Omental fat pad (tissue), 4 donors: ENCODE data around the gene CSRP1. TPM values are rescaled to one million over a fixed set of nuclear protein-coding genes. Genes with fewer than 3 reads are reported as not detected.
A peak's percentile ranks its signal among the peaks of the same experiment; 100 is the strongest.

Experiments
- ATAC-seq: fragments of 150-250 bp; one replicate; pipeline ENCODE4 v1.9.1; 2016; ENCODE audit warnings: mild to moderate bottlenecking, moderate library complexity; ENCODE audit not compliant: low FRiP score
- DNase-seq: peaks from one replicate; pipeline ENCODE4 v3.0.0-alpha.2; 2019; ENCODE audit warnings: low spot score
- total RNA-seq, 4 donors: library from RNA; depleted of rRNA; stranded (reverse); fragments of >200 nt; gene quantifications; one replicate each; pipeline ENCODE4 v1.1.0, GENCODE V29; 2016
- TF ChIP-seq, protein P1 (sequence below), 3 donors: fragments of 450-650 bp; IDR thresholded peaks; one replicate each; pipeline ENCODE4 v1.5.1; 2016 to 2017; ENCODE audit warnings: antibody characterized with exemption in 3 of 3, mild to moderate bottlenecking in 3 of 3, moderate library complexity in 2 of 3

The CSRP1 gene
- total RNA-seq, 4 donors from 2014 or later = 258 to 670 (median 416) TPM

DNA sequence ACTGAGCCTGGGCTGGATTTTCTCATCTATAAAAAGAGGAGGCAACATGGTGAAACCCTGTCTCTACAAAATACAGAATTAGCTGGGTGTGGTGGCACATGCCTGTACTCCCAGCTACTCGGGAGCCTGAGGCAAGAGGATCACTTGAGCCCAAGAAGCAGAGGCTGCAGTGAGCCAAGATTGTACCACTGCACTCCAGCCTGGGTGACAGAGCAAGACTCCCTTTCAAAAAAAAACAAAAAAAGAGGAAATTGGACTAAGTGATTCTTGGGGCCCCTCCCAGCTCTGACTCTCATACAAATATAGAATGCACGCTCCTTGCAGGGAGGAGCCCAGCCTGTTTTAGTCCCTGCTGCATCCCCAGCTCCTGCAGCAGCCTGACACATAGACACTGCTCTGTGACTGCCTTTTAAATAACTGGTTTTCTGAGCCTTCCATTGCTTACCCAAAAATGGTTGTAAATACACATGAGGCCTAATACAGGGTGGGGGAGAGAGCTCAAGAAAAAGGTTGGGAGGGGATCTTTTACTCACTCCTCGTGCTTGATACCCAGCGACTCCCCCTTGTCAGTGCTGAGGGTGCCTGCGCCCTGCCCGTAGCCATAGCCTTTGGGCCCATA lies 17.2 kb downstream of the CSRP1 start:
- DNase-seq = no peak
- TF ChIP-seq, protein P1, sequence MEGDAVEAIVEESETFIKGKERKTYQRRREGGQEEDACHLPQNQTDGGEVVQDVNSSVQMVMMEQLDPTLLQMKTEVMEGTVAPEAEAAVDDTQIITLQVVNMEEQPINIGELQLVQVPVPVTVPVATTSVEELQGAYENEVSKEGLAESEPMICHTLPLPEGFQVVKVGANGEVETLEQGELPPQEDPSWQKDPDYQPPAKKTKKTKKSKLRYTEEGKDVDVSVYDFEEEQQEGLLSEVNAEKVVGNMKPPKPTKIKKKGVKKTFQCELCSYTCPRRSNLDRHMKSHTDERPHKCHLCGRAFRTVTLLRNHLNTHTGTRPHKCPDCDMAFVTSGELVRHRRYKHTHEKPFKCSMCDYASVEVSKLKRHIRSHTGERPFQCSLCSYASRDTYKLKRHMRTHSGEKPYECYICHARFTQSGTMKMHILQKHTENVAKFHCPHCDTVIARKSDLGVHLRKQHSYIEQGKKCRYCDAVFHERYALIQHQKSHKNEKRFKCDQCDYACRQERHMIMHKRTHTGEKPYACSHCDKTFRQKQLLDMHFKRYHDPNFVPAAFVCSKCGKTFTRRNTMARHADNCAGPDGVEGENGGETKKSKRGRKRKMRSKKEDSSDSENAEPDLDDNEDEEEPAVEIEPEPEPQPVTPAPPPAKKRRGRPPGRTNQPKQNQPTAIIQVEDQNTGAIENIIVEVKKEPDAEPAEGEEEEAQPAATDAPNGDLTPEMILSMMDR (IDR thresholded peaks at IDR 0.05) = no peak
- ATAC-seq = no peak

DNA sequence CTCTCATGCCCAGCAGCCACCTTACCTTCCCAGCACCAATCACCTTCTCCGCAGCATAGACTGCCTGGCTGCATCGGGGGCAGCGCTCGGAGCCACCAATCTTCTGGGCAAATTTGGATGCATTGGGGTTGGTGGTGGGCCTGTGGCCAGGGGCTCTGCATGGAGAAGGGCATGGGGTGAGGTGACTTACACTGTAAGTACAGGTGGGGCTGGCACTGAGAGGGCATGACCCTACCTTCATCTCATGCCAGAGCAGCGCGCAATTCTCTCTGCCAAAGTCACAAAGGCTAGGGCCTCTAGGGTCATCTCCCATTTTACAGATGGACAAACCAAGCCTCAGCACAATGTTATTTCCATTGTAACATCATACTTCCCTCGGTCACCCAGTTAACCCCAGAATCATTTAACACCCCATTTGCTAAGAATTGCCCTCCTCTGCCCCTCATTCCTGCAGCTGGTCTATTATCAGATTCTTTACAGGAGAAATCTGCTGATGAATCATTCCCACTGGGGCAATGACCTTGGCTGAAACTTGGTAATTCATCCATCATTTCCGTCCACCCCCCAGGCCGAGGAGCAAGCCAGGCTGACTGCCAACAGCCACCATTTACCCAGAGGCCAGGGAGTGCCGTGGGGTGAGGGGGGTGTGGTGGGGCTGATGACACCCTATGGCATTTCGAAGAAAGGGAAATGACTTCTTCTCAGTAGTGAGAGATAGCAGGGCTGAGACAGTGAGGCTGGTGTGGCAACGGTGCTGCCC lies 17.9 kb downstream of the CSRP1 start:
- DNase-seq = no peak
- ATAC-seq = peak; percentile 63

GRCh38 chr1:201487742-201488141 lies 19.2 kb downstream of the CSRP1 start:
- ATAC-seq = no peak
- DNase-seq = no peak
- TF ChIP-seq, protein P1 (IDR thresholded peaks at IDR 0.05) = no peak

More for the DNA sequence above, 17.9 kb downstream of the CSRP1 start:
- TF ChIP-seq, protein P1 (IDR thresholded peaks at IDR 0.05) = no peak

- ATAC-seq (no peak), DNase-seq (no peak)
- TF ChIP-seq, protein P1 (IDR thresholded peaks at IDR 0.05) = no peak
Measured at GRCh38 chr1:201486187-201486586, 20.7 kb downstream of the CSRP1 start.

DNA sequence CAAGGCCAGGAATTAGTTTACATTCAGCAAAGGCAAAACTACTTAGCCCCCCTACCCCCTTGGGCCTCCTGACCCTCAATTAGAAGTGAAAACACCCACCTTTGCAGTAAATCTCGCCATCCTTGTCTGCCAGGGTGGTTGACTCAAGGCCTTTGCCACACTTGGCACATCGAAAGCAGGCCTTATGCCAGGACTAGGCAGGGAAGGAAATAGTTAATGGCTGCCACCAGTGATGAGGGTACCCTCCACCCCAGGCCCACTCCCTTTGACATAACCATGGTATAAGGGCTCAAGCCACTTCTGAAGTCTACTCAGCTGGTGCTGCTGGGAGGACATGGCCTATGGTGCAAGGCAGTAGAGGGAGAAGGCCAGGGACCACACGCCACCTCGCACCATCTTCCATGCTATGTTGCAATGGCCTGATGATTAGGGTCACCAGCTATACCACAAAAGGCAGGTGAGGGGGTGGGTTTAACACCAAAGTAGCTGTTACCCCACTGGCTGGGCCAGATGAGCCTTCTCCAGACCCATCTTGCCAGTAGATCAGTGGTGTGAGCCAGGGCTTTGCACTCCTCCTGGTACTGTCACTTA lies 21.6 kb downstream of the CSRP1 start:
- ATAC-seq = no peak
- TF ChIP-seq, protein P1 (IDR thresholded peaks at IDR 0.05) = no peak

DNA sequence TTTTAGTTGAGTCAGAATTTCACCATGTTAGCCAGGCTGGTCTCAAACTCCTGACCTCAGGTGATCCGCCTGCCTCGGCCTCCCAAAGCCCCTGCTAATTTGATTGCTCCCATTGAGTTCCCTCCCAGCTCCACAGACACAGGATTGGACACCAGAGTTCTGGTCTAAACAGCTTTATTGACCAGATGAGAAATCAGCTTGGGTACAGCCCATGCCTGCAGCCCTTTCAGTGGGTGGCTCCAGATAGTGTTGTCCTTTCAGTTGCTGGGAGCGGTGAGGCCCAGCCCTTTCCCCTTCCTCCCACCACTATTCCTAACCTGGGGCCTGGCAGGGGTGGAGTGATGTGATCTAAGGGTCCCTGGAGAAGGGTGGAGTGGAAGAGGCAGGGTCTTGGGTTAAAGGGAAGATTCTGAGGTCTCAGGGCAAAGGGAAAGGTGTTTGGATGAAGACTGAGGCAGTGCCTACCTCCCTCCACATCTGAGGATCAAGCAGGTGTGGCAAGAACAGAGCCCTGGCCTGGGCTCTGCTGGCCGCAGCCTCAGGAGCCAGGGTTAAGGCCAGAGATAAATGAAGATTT lies 23.5 kb downstream of the CSRP1 start:
- TF ChIP-seq, protein P1 (IDR thresholded peaks at IDR 0.05) = no peak
- ATAC-seq (no peak), DNase-seq (no peak)

More for the DNA sequence above, 21.6 kb downstream of the CSRP1 start:
- DNase-seq = no peak
